HuH-7.5 (cell line): ENCODE data around the gene A1BG.
"Not testable (repeated sequence)": the region's sequence is repeated elsewhere in the genome, so short reads cannot be mapped to it uniquely, and the experiment has no call there.

Experiments
- DNase-seq: peaks from one replicate; pipeline ENCODE4 v3.0.0; 2011; ENCODE audit warnings: low spot score

Gene A1BG

DNA sequence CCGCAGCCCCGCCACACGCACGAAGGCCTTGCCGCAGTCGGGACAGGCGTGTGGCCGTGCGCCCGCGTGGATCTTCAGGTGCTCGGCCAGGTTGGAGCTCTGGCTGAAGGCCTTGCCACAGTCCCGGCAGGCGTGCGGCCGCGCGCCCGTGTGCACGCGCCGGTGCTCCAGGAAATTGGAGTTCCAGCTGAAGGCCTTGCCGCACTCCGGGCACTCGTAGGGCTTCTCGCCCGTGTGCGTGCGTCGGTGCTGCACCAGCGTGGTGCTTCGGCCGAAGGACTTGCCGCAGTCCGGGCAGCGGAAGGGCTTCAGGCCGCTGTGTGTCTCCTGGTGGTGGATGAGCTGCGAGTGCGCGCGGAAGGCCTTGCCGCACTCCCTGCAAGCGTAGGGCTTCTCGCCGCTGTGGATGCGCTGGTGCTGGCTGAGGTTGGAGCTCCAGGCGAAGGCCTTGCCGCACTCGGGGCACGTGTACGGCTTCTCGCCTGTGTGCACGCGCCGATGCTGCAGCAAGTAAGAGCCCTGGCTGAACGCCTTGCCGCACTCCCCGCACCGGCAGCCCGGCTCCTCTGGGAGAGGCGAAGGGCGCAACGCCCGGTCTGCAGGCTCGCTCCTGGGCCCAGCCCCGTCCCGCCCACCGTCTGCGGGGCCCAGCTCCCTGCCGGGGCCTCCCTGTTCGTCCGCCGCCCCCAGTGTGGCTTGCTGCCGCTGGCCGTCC is 3.6 kb upstream of the A1BG start:
- DNase-seq: no peak

GRCh38 chr19:58355908-58356765 is 2.8 kb upstream of the A1BG start:
- no peak for DNase-seq

DNA sequence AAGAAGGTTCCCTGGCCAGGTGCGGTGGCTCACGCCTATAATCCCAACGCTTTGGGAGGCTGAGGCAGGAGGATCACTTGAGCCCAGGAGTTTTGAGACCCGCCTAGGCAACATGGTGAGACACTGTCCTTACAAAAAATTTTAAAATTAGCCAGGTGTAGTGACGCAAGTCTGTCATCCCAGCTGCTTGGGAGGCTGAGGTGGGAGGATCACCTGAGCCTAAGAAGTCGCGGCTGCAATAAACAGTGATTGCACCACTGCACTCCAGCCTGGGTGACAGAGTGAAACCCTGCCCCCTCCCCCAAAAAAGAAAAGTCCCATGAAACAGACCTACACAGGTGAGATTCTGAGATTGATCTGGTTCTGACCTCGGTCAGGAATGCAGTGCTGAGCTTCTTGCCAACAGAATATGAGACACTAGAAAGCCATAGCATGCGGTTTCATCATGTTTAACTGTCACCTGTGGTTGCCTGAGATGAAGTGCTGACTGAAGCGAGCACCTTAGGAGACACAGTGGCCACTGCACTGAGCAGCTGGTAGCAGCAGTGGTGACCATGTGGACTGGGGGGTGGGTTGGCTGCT is 2.0 kb upstream of the A1BG start:
- no peak for DNase-seq

DNA sequence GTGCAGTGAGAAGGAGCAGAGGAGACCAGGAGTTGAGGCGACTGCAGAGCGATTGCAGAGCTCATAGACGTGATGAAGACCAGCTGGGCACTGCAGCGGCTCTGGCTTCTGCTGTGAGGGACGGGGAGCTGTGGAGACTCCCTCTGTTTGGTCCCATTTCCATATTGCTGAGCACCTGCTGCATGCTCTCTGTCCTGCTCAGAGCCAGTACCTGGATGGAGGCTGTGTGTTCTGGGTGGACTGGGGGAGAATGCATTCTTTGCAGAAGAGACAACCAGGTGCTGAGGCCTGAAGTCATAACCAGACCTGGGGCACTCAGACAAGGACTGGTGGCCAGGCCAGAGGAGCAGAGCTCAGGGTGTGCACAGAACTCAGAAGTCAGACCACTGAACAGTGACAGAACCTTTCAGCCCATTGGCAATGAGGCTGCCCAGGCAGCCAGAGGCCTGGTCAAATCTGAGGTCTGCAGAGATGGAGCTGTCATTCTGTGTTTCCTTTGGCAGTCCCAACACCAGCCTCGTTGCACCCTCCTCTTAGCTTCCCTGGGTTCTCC is 1.3 kb upstream of the A1BG start:
- DNase-seq: no peak

DNA sequence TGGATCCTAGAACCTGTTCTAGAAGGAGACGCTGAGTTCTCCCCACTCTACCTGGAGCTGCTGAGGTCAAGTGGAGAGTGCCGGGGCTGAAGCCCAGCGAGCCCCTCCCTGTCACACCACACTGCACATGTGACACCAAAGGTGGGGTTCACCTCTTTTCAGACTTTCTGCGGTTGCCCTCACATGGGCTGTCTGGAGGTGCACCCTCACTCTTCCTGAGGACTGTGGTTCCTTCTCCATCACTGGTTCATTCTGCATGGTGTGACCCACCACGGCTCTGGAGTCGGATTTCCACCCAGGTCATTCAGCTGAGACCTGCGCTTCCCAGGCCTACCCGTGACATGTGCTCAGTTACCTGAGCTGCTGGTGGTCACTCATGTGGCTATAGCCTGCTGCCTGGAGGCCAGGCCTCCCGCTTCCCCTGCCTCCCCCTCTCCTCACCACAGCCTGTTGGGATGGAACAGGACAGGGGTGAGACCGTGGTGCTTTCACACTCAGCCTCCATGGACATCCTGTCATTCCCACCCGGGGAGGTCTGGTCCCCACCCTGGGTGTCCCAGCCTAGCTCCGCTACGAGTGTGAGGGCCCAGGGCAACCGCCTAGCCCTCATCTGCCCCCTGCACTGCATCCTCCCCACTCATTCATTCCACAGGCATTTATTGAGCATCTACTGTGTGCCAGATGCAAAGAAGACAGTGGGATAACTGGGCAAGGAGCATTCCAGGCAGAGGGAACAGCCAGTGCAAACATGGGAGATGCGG is 605 bp upstream of the A1BG start:
- peak; percentile 50 for DNase-seq

GRCh38 chr19:58351990-58352755 is 1.1 kb downstream of the A1BG start:
- no peak for DNase-seq

- DNase-seq: no peak
These were observed 1.8 kb downstream of the A1BG start for GRCh38 chr19:58351558-58351878.

DNA sequence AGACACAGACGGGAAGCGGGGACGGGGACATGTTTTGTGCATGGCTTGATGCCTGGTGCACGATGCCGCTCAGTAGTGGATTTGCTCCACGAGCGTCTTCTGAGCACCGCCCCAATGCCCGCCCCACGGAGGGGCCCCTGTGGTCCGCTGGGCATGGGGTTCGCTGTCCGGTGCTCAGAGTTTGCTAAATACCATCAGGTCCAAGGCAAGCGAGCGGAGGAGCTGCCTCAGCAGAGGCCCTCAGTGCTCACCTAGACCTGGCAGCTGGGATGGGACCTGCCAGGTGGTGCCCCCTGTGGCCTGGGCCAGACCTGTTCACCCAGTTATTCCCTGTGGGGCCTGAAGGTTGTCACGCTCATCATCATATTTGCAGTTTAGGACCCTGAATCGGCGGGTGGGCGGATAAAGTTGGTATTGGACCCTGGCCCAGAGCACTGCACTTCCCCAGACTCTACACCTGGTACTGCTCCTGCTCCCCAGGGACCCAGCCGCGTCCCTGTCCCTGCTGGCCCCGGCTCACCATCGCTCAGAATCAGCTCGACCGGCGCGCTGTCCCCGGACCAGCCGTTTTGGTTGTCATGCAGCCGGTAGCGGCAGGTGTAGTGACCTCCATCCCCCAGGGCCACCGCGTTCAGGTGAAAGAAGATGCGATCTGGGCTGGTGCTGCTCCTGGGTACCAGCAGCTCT is 2.3 kb downstream of the A1BG start:
- DNase-seq: no peak

DNA sequence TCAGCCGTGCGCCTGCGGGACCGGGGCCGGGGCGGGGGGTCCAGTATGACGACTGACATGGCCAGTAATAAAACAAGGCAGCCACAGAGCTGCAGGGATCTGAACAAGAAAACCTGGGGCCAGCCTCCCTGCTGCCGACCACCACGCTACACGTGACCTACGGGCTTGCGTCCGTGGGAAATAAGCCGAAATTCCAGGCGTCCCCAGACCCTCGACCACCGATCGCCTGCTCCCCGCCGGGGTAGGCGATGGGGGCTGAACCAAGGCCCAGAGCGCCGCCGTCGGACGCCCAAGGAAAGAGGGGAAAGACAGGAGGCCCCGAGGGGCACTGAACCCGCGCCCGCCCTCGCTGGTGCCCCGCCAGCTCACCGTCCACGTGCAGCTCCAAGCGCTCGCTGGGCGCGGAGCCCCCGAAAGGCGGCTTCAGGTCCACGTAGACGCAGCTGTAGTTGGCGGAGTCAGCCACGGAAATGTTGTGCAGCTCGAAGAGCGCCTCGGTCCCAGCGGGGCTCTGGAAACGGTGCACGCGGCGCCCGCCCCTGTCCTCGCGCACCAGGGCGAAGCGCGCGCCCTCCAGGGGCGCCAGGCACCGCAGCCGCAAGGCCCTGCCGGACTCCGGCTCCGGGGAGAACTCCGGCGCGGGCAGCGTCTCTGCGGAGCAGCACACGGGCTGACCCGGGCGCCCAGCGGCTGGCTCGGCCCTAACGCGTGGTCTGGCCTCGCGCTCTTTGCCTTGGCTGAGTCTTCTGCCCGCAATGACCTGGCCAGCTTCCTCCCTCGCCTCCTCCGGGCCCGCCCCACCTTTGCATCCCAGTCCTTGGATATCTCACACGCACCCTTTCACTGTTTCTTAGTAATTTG is 3.1 kb downstream of the A1BG start:
- DNase-seq: no peak

DNA sequence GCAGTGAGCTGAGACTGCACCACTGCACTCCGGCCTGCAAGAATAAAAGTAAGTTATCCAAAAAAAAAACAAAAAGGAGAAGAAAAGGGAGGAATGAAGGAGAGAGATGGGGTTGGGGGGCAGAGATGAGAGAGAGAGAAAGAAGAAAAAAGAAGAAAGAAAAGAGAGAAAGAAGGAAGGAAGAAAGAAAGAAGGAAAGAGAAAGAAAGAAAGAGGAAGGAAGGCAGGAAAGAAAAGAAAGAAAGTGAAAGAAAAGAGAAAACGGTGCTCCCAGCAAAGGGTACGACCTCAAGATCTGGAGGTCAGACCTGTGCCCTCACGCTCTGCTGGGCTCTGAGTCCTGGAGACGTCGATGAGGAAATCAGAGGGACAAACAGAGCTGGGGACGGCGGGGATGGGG is 3.7 kb downstream of the A1BG start:
- no peak for DNase-seq

- DNase-seq: not testable (repeated sequence)
These were observed 5.2 kb downstream of the A1BG start for GRCh38 chr19:58348080-58348479.

DNA sequence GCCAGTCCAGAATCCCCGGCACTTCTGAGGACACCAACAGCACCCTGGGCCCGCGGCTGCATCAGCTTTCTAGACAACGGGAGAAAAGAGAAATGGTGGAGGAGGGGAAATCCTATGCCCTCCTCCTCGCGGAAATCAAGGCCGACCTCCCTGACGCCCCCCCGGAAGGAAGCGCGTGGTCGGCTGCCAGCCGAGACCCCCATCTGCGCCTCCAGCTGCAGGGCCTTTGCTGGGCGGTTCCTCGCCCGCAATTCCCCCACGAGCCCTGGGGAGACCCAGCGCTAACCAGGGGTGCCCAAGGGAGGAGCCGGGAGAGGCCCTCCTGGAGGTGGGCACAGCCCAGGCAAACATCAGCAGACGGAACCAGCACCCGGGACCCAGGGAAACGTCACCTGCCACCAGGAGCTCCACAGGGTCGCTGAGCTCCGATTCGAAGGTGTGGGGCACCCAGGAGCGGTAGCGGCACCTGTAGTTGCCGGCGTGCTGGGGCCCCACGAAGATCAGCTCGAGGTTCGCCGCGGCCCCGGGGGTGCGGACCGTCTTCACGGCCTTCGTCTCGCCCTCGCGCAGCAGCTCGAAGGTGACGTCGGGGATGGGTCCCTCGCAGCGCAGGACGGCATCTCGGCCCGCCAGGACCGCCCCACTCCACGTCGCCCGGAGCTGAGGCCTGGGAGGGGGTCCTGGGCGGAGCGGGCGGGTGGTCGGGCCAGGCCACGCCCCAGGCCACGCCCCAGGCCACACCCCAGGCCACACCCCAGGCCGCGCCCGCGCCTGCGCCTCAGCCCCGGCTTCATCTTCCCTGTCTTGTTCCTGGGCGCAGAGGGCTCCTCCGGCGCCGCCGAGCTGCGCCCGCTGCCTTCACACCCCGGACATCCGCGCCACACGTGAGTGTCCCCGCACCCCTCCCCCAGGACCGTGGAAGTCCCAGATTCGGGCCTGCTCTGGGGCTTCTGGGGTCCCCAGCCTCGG is 6.0 kb downstream of the A1BG start:
- DNase-seq: no peak

DNA sequence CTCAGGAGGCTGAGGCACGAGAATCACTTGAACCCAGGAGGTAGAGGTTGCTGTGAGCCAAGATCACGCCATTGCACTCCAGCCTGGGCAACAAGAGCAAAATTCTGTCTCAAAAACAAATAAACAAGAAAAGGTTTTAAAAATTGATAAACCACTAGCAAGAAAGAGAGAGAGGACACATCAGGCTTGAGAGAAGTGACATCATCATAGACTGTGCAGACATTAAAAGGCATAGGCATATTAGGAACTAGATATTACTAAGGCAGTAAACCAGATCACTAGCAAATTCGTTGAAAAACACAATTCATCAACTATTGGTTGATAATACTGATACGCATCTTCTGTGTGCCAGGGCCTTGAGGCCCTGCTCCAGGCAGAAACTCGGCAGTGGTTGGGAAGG is 7.7 kb downstream of the A1BG start:
- DNase-seq: no peak

- DNase-seq: no peak
These were observed 14.3 kb downstream of the A1BG start for GRCh38 chr19:58338825-58339558.

- DNase-seq: no peak
These were observed 15.0 kb downstream of the A1BG start for GRCh38 chr19:58338336-58338735.

GRCh38 chr19:58336820-58337219 is 16.5 kb downstream of the A1BG start:
- no peak for DNase-seq

- no peak for DNase-seq
These were observed 17.1 kb downstream of the A1BG start for GRCh38 chr19:58336216-58336615.

- no peak for DNase-seq
These were observed 17.7 kb downstream of the A1BG start for GRCh38 chr19:58335630-58336029.
